ENCODE data around the gene DAPK1.

The DAPK1 gene

GRCh38 chr9:87685441-87685840 lies 187.8 kb downstream of the DAPK1 start:
- Histone ChIP-seq H3K4me3 (ENCODE audit: low read depth, low read length) (no peak overlapping the region), H3K9me3 (ENCODE audit: control insufficient read depth, insufficient read depth, low read depth, low read length) (no peaks in the 10 kb centered on the region), H3K4me1 (ENCODE audit: control insufficient read depth, insufficient read depth, low read length) (no peaks in the 10 kb centered on the region), H3K27ac (ENCODE audit: extremely low read depth, low read depth, low read length) (no peak overlapping the region), H3K36me3 (ENCODE audit: control insufficient read depth in 2 of 2, insufficient read depth in 1 of 2, low read length in 2 of 2) (peaks cover 0 to 35% of the 10 kb centered on the region in 2 experiments; a peak in 1 of 3 replicates)
- POLR2A ChIA-PET: no interaction called here
- no peak for TF ChIP-seq ZNF133 (tag by site-specific recombination; IDR thresholded peaks at IDR 0.05)
- TF ChIP-seq ZXDB (tag by site-specific recombination; IDR thresholded peaks at IDR 0.05): no peak
- TF ChIP-seq ZNF561 (tag by site-specific recombination; IDR thresholded peaks at IDR 0.05; ENCODE audit: borderline replicate concordance): no peak
- TF ChIP-seq ZNF664 (tag by site-specific recombination; IDR thresholded peaks at IDR 0.05): no peak
- CTCF ChIA-PET: interaction anchor here (0.8 to 2.5 kb wide), 8 partner anchors 12 to 356 kb away, joined by 3 to 12 read pairs (median 4); partner anchors contain the start of gene CTSL

- peaks cover 0 to 32% of the 10 kb centered on the region in 2 experiments; a peak in 1 of 3 replicates for H3K36me3 ChIP-seq (ENCODE audit: control insufficient read depth in 2 of 2, insufficient read depth in 1 of 2, low read length in 2 of 2)
- H3K27ac ChIP-seq (ENCODE audit: extremely low read depth, low read depth, low read length): no peak overlapping the region
- ChIA-PET POLR2A (no interaction called here), CTCF (interaction anchor here (1.6 kb wide), 1 partner anchor 356 kb away, joined by 3 read pairs; no protein-coding TSS in a partner anchor)
- TF ChIP-seq ZNF133 (tag by site-specific recombination; IDR thresholded peaks at IDR 0.05) (no peak), ZSCAN18 (tag by site-specific recombination; IDR thresholded peaks at IDR 0.05) (no peak), FEZF1 (tag by site-specific recombination; IDR thresholded peaks at IDR 0.05) (no peak), GLIS1 (tag by site-specific recombination; IDR thresholded peaks at IDR 0.05) (no peak), PRDM2 (tag by site-specific recombination; IDR thresholded peaks at IDR 0.05; ENCODE audit: borderline replicate concordance) (no peak), ZBTB48 (tag by site-specific recombination; IDR thresholded peaks at IDR 0.05) (no peak), ZBTB17 (tag by site-specific recombination; IDR thresholded peaks at IDR 0.05) (no peak), ELK4 (IDR thresholded peaks at IDR 0.05; ENCODE audit: borderline replicate concordance, low read depth, low read length) (no peak), ZNF658 (tag by site-specific recombination; IDR thresholded peaks at IDR 0.05) (no peak), BCL11B (tag by site-specific recombination; IDR thresholded peaks at IDR 0.05; ENCODE audit: low read depth) (no peak)
- no peaks in the 10 kb centered on the region for H3K4me1 ChIP-seq (ENCODE audit: control insufficient read depth, insufficient read depth, low read length)
- H3K4me3 ChIP-seq (ENCODE audit: low read depth, low read length): no peak overlapping the region
- no peaks in the 10 kb centered on the region for H3K9me3 ChIP-seq (ENCODE audit: control insufficient read depth, insufficient read depth, low read depth, low read length)
Observed at GRCh38 chr9:87685871-87686519, 188.3 kb downstream of the DAPK1 start.
